H1 (cell line): ENCODE results near the gene CYTH1. TPM values are rescaled to one million over a fixed set of nuclear protein-coding genes. Genes with fewer than 3 reads are reported as not detected.
A peak's percentile ranks its signal among the peaks of the same experiment; 100 is the strongest.

Experiments
- CTCF ChIA-PET: fragments of 300-600 bp; sonication (Branson Sonifier 250); formaldehyde crosslinking; loops from one replicate; lab custom pipeline; 2021; ENCODE audit not compliant: partially characterized antibody; lab: Charles Lee
- POLR2A ChIA-PET: fragments of 300-600 bp; sonication (Branson Sonifier 250); formaldehyde crosslinking; loops from one replicate; lab custom pipeline; 2021; ENCODE audit warnings: inconsistent platforms; ENCODE audit not compliant: partially characterized antibody; lab: Charles Lee
- DNase-seq, 2 experiments: peaks; one replicate each; pipeline versions ENCODE4 v3.0.0 to v3.0.0-alpha.2; 2010 to 2022; ENCODE audit warnings: low spot score in 2 of 2, low read depth in 1 of 2, mixed read lengths in 1 of 2
- FAIRE-seq: peaks from 2 replicates; lab custom pipeline; 2011; peaks lifted over from hg19 to GRCh38; lab: Jason Lieb, UNC
- H2AFZ ChIP-seq: 2 replicates; pipeline ENCODE4 v1.8.1; 2012; ENCODE audit warnings: low read length, inconsistent platforms
- H2AK5ac ChIP-seq: 2 replicates; pipeline ENCODE4 v1.6.1; 2013; ENCODE audit warnings: low read depth, low read length
- H2BK120ac ChIP-seq: replicated peaks from 2 replicates; pipeline ENCODE3; 2013; ENCODE audit warnings: low read depth, low read length, inconsistent platforms
- H2BK12ac ChIP-seq: 2 replicates; pipeline ENCODE4 v1.6.1; 2013; ENCODE audit warnings: low read depth, low read length
- H2BK15ac ChIP-seq: 2 replicates; pipeline ENCODE4 v1.6.1; 2013; ENCODE audit warnings: low read length
- H2BK20ac ChIP-seq: 2 replicates; pipeline ENCODE4 v1.6.1; 2013; ENCODE audit warnings: low read length
- H2BK5ac ChIP-seq: 2 replicates; pipeline ENCODE4 v1.6.1; 2013; ENCODE audit warnings: low read depth, low read length
- H3K14ac ChIP-seq: 2 replicates; pipeline ENCODE4 v1.6.1; 2013; ENCODE audit warnings: inconsistent platforms; ENCODE audit not compliant: insufficient read length
- H3K18ac ChIP-seq: 2 replicates; pipeline ENCODE4 v1.6.1; 2013; ENCODE audit warnings: low read length; ENCODE audit errors: extremely low read depth
- H3K23ac ChIP-seq: 2 replicates; pipeline ENCODE4 v1.6.1; 2013; ENCODE audit warnings: inconsistent platforms; ENCODE audit not compliant: insufficient read length
- H3K23me2 ChIP-seq: 2 replicates; pipeline ENCODE4 v1.6.1; 2013; ENCODE audit warnings: low read depth, low read length
- H3K27ac ChIP-seq: 2 replicates; pipeline ENCODE4 v1.6.1; 2011; ENCODE audit warnings: low read depth, low read length, inconsistent platforms
- H3K27me3 ChIP-seq, 4 experiments: replicated peaks in 1 of 4; 1 replicate in 1 of 4; 2 replicates in 3 of 4; pipeline versions ENCODE4 v1.6.1 to v1.8.1; 2011 to 2013; ENCODE audit warnings: low read length in 3 of 4, mild to moderate bottlenecking in 3 of 4, inconsistent platforms in 2 of 4, mixed read lengths in 2 of 4, moderate library complexity in 1 of 4; ENCODE audit not compliant: control insufficient read depth in 3 of 4, insufficient read depth in 3 of 4; ENCODE audit errors: extremely low read depth in 1 of 4
- H3K36me3 ChIP-seq, 4 experiments: 2 replicates each; pipeline versions ENCODE4 v1.6.1 to v1.8.1; 2011 to 2013; ENCODE audit warnings: mild to moderate bottlenecking in 4 of 4, low read length in 3 of 4, moderate library complexity in 2 of 4, control low read depth in 1 of 4, inconsistent platforms in 1 of 4; ENCODE audit not compliant: insufficient read depth in 4 of 4, control insufficient read depth in 2 of 4
- H3K4ac ChIP-seq: replicated peaks from 2 replicates; pipeline ENCODE3; 2013; ENCODE audit warnings: low read length, low read depth, mixed read lengths, inconsistent platforms; ENCODE audit not compliant: insufficient read length
- H3K4me1 ChIP-seq, 4 experiments: replicated peaks in 1 of 4; 1 replicate in 1 of 4; 2 replicates in 3 of 4; pipeline versions ENCODE4 v1.6.1 to v1.8.1; 2011 to 2013; ENCODE audit warnings: low read length in 3 of 4, inconsistent platforms in 2 of 4, mixed read lengths in 1 of 4; ENCODE audit not compliant: insufficient read depth in 4 of 4, control insufficient read depth in 3 of 4
- H3K4me2 ChIP-seq, 2 experiments: 2 replicates each; pipeline versions ENCODE4 v1.6.1 to v1.8.1; 2011 to 2013; ENCODE audit warnings: low read depth in 2 of 2, low read length in 2 of 2, control low read depth in 1 of 2, inconsistent platforms in 1 of 2, mild to moderate bottlenecking in 1 of 2; ENCODE audit not compliant: insufficient read depth in 1 of 2
- H3K4me3 ChIP-seq, 4 experiments: fragments of 200-600, 300-600 bp in 1 of 4; sonication (generic), shearing (Covaris generic), sonication (Bioruptor Twin) in 1 of 4; 2 replicates each; pipeline versions ENCODE4 v1.5.1 to v1.8.1; 2011 to 2016; ENCODE audit warnings: low read length in 4 of 4, low read depth in 3 of 4, control low read depth in 2 of 4, inconsistent platforms in 2 of 4, mild to moderate bottlenecking in 2 of 4, mixed read lengths in 1 of 4, moderate library complexity in 1 of 4; ENCODE audit not compliant: insufficient read depth in 2 of 4; ENCODE audit errors: extremely low read depth in 1 of 4
- H3K56ac ChIP-seq: replicated peaks from 2 replicates; pipeline ENCODE3; 2013; ENCODE audit warnings: low read depth, mild to moderate bottlenecking, mixed read lengths, low read length, inconsistent platforms; ENCODE audit not compliant: insufficient read length
- H3K79me1 ChIP-seq: 2 replicates; pipeline ENCODE4 v1.6.1; 2013; ENCODE audit warnings: low read depth, low read length, control low read depth
- H3K79me2 ChIP-seq, 2 experiments: 2 replicates each; pipeline versions ENCODE4 v1.6.1 to v1.8.1; 2012 to 2013; ENCODE audit warnings: low read length in 2 of 2, mild to moderate bottlenecking in 2 of 2, inconsistent platforms in 1 of 2; ENCODE audit not compliant: insufficient read depth in 2 of 2, control insufficient read depth in 1 of 2
- H3K9ac ChIP-seq, 4 experiments: replicated peaks in 1 of 4; 1 replicate in 1 of 4; 2 replicates in 3 of 4; pipeline versions ENCODE4 v1.6.1 to v1.8.1; 2011 to 2013; ENCODE audit warnings: low read depth in 3 of 4, low read length in 3 of 4, control low read depth in 2 of 4, mild to moderate bottlenecking in 2 of 4, moderate library complexity in 2 of 4, inconsistent platforms in 1 of 4; ENCODE audit errors: extremely low read depth in 1 of 4
- H3K9me3 ChIP-seq, 2 experiments: 2 replicates each; pipeline versions ENCODE4 v1.6.1 to v1.8.1; 2012 to 2013; ENCODE audit warnings: mild to moderate bottlenecking in 2 of 2, moderate library complexity in 2 of 2, control low read depth in 1 of 2, inconsistent platforms in 1 of 2, low read depth in 1 of 2, low read length in 1 of 2, mixed read lengths in 1 of 2; ENCODE audit not compliant: insufficient read depth in 2 of 2
- H4K20me1 ChIP-seq, 2 experiments: replicated peaks in 1 of 2; 2 replicates each; pipeline versions ENCODE3 to v1.8.1; 2011 to 2013; ENCODE audit warnings: inconsistent platforms in 2 of 2, low read length in 2 of 2, mild to moderate bottlenecking in 1 of 2; ENCODE audit not compliant: insufficient read depth in 2 of 2, control insufficient read depth in 1 of 2
- H4K5ac ChIP-seq: 2 replicates; pipeline ENCODE4 v1.6.1; 2013; ENCODE audit warnings: low read length, low read depth, mixed read lengths, inconsistent platforms; ENCODE audit not compliant: insufficient read length
- H4K8ac ChIP-seq: 2 replicates; pipeline ENCODE4 v1.8.0; 2013; ENCODE audit warnings: mild to moderate bottlenecking, moderate library complexity, low read length, inconsistent platforms; ENCODE audit not compliant: insufficient read depth; ENCODE audit errors: extremely low read depth
- H4K91ac ChIP-seq: replicated peaks from 2 replicates; pipeline ENCODE3; 2013; ENCODE audit warnings: low read length, mixed read lengths, inconsistent platforms; ENCODE audit not compliant: insufficient read length
- EGR1 ChIP-seq: IDR thresholded peaks from 2 replicates; pipeline ENCODE4 v1.6.1; 2011; ENCODE audit warnings: low read depth, low read length, borderline replicate concordance
- EZH2 ChIP-seq: fragments of 200-600 bp; sonication (generic); IDR thresholded peaks from 2 replicates; pipeline ENCODE4 v1.7.1; 2012; ENCODE audit warnings: low read depth, mild to moderate bottlenecking, moderate library complexity, low read length, inconsistent platforms; ENCODE audit not compliant: severe bottlenecking
- WGBS, 2 experiments: shearing (Covaris generic) in 1 of 2; methylation state at CpG; one replicate each; pipeline versions ENCODE4 v1.1.6 to v1.1.7; 2013 to 2015; ENCODE audit warnings: low lambda C conversion rate in 2 of 2, mixed read lengths in 2 of 2, inconsistent platforms in 1 of 2, low coverage in 1 of 2, missing lambda C conversion rate in 1 of 2; ENCODE audit not compliant: insufficient replicate concordance in 2 of 2, insufficient coverage in 1 of 2, insufficient read length in 1 of 2; ENCODE audit errors: extremely low coverage in 1 of 2, missing lambda C conversion rate in 1 of 2; 5-methylcytosine and 5-hydroxymethylcytosine counted together
- polyA plus RNA-seq, 7 experiments: library from polyadenylated mRNA; depleted of rRNA in 3 of 7; stranded (reverse) in 5 of 7; unstranded in 2 of 7; fragments of >200 nt in 5 of 7; fragments of 200-250 nt in 2 of 7; gene quantifications; 1 replicate in 5 of 7; 2 replicates in 1 of 7; 4 replicates in 1 of 7; pipeline versions ENCODE4 v1.2.1 to v1.2.3, GENCODE V29; 2011 to 2013; ENCODE audit warnings: missing spikeins in 2 of 7, mixed read lengths in 2 of 7
- total RNA-seq: library from RNA; stranded (reverse); fragmentation: NEBNext Ultra II Directional; extraction: Animal tissue kit (Norgen Biotek cat#: 25700); gene quantifications from 2 replicates; pipeline ENCODE4 v1.2.1, GENCODE V29; 2021

Gene CYTH1
- total and polyA plus RNA-seq, 2 of the 8 experiments (the other 6 are each of a cell fraction or from before 2014, with no cell fraction given) = 12.8 to 14.8 TPM

DNA sequence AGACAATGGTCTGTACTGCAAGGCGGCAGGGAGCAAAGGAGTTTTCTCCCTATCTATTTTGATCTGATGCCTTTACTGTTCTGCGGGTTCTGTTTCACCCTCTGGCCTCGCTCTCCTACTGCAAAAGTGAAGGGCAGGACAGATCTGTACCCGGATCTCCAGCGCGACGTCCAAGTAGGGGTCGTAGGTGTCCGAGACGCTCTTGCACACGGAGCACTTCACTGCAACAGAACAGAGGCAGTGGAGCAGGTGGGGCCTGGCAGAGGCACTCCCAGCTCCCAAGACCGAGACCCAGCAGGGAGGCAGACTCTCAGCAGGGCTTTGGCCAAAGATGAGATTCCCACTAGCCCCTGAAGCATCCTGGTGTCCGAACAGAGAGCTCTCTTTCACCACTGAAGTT lies 38.8 kb upstream of the CYTH1 start:
- CTCF ChIA-PET = interaction anchor here (1.2 kb wide), 1 partner anchor 21 kb away, joined by 3 read pairs; no protein-coding TSS in a partner anchor
- WGBS, 2 experiments = 89% methylated on average over 13 of the region's 13 CpGs; no CpG with 5 or more reads in 1 of the 2 experiments

More for the DNA sequence above, 38.8 kb upstream of the CYTH1 start:
- no peak overlapping the region for H3K27ac ChIP-seq
- no peak overlapping the region for H3K23ac ChIP-seq
- H3K9ac ChIP-seq = peak overlapping the region in 1 of 4 experiments; percentile 13; a peak in 1 of 7 replicates
- H4K91ac ChIP-seq = no peak overlapping the region
- H3K36me3 ChIP-seq = peaks cover 43 to 79% (median 78%) of the 10 kb centered on the region in 4 experiments
- no peak overlapping the region for H3K18ac ChIP-seq
- FAIRE-seq = no peak
- no peak overlapping the region for H3K14ac ChIP-seq
- H2BK5ac ChIP-seq = no peak overlapping the region
- no peak for DNase-seq
- no peak overlapping the region for H4K5ac ChIP-seq
- H3K9me3 ChIP-seq = no peaks in the 10 kb centered on the region
- no peak overlapping the region for H2BK15ac ChIP-seq
- H3K4me2 ChIP-seq = no peak overlapping the region
- no peak overlapping the region for H2BK20ac ChIP-seq
- no peak overlapping the region for H4K8ac ChIP-seq
- no peak overlapping the region for H3K4ac ChIP-seq
- H3K23me2 ChIP-seq = no peaks in the 10 kb centered on the region
- no peak for TF ChIP-seq EZH2
- no peak for TF ChIP-seq EGR1
- no peak overlapping the region for H2AFZ ChIP-seq
- H4K20me1 ChIP-seq = peaks cover 7 to 13% of the 10 kb centered on the region in 2 experiments
- no peak overlapping the region for H3K56ac ChIP-seq
- peaks cover 4% of the 10 kb centered on the region; the same call in 1 of the 2 replicates for H3K79me1 ChIP-seq
- no peak overlapping the region for H2AK5ac ChIP-seq
- H3K27me3 ChIP-seq = no peaks in the 10 kb centered on the region
- H3K79me2 ChIP-seq = peaks cover 0 to 7% of the 10 kb centered on the region in 2 experiments; a peak in 1 of 4 replicates
- no peak overlapping the region for H3K4me3 ChIP-seq
- no peaks in the 10 kb centered on the region for H3K4me1 ChIP-seq
- no peak overlapping the region for H2BK120ac ChIP-seq
- POLR2A ChIA-PET = interaction anchor here (0.6 to 3.2 kb wide), 3 partner anchors 13 to 36 kb away, joined by 3 to 12 read pairs (median 3); no protein-coding TSS in a partner anchor
- H2BK12ac ChIP-seq = no peak overlapping the region
